HPDE6-E6E7 (cell line): ENCODE results near the gene TCERG1.
A peak's percentile ranks its signal among the peaks of the same experiment; 100 is the strongest.

Experiments used
- DNase-seq: peaks from one replicate; pipeline ENCODE4 v3.0.0; 2011; ENCODE audit warnings: missing footprints; ENCODE audit errors: extremely low spot score

Gene TCERG1

DNA sequence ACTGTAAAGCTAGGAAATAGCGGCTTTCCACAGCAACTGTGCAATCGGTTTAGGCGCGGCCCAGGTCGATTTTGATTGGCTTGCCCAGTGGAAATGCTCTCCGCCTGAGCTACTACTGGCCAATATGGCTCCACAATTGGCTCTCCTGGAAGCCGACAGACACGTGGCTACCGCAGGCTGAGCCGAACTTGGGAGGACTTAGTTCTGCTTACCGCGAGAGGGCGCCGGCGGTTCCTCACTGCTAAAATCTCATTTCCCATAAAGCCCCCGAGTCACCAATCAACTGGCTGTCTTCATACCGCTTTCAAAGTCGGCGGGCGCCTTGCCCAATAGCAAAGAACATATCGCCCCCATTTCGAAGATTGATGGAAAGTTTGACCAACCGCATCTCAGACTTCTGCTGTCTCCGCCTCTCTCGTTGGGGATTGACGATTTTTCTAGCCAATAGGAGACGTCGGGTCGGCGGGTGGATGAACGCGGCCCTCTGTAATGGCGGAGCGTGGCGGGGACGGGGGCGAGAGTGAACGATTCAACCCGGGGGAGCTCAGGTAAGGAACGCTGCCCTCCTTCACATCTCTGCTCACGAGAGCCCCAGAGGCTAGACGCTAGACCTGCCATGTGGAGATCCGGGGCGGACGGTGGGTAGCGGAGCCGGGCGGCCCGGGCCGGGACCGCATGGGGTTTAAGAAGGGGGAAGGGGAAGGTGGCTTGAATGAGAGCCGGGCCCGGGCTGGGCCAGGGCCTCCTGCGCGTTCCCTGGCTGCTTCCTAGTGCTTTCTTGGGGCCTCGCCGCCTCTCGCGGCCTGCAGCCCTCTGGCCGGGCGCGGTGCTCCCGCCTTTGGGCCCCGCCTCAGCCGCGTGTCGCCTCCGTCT, at the start of gene TCERG1:
Gene TCERG1 (plus strand): TSS at position 473 of the 873 bp plus-strand sequence. CDS start 17 bp downstream, at position 490.
- DNase-seq: peak; percentile 93

DNA sequence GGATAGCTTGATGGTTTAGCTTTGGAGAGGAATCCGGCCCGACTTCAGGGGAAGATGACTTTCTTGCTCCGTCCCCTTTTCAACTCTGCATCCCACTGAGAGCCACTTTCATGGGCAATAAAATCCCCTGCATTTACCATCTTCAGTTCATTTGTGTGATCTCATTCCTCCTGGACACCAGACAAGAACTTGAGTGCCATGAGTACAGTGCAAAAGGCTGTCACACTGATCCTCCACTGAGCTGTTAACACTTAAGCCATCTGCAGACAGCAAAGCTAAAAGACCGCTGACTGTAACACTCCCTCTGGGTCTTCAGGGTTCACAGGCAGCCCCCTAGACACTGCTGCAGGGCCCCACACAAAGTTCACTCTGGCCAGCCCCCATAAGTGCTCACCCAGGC, 48.3 kb upstream of the TCERG1 start:
- DNase-seq: no peak

DNA sequence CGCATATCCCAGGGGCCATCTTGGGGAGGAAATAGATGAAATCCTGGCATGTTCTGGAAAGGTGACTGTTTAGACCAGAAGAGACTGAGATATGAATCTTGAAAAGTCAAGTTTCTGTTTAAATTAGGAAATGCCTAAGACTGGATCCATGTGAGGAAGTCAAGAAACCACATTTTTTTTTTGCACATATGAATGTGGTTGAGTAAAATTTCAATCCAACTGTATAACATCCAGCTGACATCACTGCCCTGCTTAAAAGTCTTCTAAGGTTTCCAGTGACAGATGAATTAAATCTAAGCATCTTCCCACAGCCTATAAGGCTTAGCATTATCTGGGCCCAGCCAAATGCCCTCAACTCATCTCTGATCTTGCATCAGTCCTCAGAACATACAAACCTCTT, 47.7 kb upstream of the TCERG1 start:
- DNase-seq: no peak

DNA sequence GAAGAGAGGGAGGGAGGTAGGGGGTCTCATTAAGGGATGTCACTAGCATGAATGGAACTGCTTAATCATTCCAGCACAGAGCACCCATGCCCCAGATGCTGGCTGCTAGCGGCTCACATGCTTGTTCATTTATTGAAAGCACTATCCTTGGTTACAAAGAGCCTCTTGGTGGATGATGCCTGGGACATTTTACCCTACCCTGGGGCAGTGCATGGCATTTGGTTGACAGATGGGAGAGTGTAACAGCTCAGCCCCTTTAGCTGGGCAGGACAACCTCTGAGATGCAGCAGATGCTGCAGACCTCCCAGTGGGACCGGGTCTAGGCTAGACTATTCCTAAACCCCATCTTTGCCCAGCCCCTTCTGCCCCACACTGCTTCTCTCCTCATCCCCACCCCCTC, 46.9 kb upstream of the TCERG1 start:
- DNase-seq: no peak

DNA sequence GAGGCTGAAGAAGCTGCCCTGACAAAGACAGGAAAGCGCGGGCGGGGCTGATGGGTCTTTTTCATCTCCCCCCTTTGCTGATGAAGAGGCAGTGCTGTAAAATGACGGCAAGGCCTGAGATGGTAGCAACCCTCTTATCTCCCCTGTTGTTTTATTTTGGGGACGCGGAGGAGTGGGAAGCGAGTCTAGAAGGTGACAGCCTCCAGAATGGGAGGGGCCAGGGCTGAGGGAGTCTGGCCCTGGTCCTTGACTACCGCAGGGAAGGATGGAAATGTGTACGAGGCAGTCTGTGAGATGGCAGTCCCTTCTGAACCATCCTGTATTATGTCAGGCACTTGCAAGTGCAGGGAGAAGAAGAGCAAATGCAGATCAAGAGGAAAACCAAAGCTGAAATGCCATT, 46.1 kb upstream of the TCERG1 start:
- no peak for DNase-seq

DNA sequence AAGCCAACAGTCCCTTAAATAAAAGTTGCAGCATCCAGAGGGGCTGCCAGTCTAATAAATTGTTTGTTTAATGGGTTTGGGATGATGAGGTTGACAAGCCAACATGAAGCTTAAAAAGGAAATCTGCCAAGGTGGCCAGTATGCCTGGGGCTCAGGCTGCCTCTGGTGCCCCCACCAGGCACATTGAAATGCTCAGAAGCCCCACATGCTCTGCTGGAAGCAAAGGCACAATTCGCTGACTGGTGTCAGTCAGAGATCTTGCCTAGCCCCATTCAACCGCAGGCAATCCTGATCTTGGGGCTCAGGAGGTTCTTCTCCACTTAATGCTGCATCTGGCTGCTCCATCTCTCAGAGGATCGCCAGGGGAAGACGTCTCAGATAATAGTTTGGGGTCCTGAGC, 44.2 kb upstream of the TCERG1 start:
- DNase-seq: no peak

DNA sequence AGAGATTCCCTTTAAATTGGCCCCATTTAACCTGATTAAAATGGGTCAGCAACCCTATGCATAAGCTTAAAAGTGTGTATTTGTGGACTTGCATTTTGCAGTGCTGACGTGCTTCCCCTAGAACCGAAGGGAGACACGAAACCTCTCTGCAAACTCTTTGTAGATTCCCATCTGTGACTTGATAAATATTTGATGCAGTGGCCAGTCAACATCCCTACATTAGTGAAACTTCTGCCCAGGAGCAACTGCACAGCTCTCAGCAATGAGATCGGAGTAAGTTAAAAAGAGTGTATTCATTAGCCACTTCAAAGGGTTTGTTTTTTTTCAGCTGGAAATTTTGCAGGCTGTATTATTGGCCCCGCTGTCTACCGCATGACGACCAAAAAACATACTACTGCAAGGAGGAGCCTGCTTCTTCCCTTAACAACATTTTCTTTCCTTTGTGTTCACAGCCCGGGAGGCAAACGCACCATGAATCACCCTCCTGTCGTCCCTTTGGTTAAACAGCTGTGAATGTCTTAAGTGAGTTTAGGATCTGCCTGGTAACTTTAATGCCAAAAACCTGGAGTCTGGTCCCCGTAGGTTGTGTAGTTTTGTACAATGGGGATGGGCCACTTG, 38.0 kb upstream of the TCERG1 start:
- peak; percentile 42 for DNase-seq

DNA sequence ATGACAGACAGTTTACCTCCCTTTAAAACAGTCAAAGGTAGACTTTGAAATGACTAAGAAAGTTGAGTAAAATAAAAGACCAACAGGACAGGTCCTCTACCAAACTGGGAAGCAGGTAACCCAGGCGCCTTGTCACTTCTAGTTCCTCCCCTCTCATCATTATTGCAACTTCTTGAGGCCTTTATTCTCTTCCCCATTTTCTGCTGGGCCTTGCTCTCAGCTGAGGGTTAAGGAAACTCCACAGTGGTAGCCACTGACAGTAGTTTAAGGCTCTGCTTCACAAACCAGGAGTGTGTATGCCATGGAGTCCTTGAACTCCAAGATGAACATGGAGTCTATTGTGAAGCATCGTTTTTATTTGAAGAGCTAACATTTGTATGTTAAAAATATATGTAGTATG, 36.9 kb upstream of the TCERG1 start:
- no peak for DNase-seq

DNA sequence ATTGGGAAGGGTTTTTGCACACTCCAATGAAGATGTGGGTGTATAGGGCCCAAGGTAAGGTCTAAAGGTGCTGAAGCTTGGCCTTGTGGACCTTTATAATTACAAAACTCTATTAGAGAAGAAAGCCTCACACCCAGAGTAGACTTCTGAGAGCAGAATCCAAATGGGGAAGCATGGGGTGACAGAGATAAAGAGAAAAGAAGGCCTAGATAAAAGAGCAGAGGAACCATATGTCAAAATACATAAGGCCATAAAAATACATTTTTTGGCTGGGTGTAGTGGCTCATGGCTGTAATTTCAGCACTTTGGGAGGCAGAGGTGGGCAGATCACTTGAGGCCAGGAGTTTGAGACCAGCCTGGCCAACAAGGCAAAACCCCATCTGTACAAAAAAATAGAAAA, 27.4 kb upstream of the TCERG1 start:
- no peak for DNase-seq

DNA sequence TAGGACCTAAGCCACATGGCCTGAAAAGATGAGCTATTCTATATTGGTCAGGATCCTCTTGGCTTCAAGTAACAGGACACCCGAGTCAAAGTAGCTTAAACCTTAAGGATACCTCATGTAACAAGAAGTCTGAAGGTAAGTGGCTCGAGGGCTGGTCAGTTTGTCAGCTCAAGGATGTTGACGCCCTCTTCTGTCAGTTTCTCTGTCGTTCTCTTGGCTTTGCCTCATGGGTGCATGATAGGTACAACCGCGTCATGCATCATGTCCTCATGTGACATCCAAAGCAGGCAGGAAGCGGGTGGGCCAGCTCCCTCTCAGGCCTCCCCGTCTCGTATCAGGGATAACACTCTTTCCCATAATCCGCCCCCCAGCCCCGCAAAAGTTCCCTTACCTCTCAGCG, 22.1 kb upstream of the TCERG1 start:
- no peak for DNase-seq

DNA sequence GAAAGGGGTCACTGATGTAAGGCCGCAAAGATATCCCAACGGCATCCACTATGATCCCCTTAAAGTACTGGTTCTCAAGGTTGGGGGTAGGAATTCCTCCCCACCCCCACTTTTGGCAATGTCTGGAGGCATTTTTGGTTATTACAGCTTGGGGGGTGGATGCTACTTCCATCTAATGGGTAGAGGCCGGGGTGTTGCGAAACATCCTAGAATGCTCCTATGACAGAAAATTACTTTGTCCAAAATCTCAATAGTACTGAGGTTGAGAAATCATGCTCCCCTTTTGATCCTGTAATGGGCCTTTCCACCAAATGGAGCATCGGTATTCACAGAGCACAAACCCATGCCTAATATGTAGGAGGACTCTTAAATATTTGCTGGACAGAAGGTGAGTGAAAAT, 20.8 kb upstream of the TCERG1 start:
- no peak for DNase-seq

DNA sequence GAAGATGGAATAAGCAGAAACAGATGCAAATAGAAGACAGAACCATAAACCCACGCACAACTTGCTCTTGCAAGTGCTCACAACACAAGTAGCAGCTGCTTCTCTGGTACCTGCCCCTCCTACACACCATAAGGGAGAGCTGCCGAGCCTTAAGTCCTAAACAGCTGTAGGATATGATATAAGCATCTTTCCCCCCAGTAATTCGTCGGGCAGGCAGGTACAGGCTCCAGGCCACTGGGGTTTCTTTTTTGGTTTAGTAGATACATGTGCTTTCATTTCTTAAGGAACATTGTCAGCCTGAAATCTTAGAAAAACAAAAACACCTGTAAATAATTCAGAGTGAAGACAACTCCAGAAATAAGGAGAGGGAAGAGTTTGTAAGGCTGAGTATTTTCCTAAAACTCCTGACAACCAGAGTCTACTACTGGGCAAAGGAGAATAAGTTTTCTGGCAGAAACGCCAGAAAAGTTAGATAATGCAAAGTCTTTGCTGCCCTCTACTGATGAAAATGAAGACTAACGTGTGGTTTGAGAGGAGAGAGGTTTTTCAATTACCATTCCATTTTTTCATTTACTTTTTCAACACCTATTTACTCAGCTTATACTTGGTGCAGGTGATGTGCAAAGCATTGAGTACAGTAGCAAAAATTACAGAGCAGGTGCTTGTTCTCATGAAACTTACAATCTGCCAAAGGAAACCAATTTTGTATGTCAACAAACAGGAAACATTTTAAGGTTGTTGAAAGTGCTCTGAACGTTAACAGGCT, 20.1 kb upstream of the TCERG1 start:
- DNase-seq: no peak

DNA sequence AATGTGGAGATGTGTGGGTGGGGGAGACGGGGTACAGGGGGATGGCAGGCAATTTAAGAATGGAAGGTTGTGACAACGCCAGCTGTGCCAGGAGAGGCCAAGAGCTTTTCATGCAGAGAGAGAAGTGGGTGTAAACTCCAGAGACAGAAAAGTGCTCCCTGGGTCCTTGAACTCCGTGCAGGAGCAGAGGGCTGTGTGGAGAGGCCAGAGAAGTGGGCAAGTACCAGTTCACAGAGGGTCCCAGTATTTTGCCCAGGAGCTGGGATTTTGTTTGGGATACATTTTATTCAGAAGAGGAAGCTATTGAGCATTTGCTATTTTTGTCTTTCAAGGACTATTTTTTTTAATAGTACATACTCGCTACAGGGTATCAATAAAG, 19.5 kb upstream of the TCERG1 start:
- no peak for DNase-seq

DNA sequence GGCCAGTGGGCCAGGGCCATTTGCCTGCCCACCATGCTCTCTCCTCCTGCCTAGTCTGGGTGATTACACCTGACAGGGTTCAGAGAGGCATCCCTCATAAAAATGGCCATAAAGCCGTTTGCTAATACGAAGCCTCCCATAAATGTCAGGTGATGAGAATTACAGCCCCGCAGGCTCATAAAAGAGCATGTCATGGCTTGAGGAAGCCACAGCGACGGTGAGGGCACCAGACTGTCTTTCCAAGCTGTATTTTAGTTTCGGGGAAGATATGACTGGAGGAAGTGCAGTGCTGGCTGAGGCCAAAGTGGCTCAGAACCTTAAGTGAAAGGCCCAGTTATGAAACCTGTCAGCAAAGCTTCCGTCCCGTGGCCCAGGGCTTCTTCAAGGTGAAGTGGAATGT, 18.5 kb upstream of the TCERG1 start:
- no peak for DNase-seq

DNA sequence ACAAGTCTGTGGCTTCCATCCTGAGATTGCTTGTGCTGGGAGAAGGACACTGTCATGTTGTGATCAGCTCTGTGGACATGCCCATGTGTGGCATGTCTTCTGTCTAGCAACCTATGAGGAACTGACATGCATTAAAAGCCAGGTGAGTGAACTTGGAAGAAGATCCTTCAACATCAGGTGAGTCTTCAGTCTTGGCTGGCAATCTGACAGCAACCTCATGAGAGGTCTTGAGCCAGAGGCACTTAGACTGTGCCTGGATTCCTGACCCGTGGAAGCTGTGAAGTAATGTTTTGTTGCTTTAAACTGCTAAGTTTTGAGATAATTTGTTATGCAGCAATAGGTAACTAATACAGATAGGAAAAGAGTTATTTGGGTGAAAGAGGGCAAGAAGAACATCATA, 6.8 kb upstream of the TCERG1 start:
- no peak for DNase-seq

DNA sequence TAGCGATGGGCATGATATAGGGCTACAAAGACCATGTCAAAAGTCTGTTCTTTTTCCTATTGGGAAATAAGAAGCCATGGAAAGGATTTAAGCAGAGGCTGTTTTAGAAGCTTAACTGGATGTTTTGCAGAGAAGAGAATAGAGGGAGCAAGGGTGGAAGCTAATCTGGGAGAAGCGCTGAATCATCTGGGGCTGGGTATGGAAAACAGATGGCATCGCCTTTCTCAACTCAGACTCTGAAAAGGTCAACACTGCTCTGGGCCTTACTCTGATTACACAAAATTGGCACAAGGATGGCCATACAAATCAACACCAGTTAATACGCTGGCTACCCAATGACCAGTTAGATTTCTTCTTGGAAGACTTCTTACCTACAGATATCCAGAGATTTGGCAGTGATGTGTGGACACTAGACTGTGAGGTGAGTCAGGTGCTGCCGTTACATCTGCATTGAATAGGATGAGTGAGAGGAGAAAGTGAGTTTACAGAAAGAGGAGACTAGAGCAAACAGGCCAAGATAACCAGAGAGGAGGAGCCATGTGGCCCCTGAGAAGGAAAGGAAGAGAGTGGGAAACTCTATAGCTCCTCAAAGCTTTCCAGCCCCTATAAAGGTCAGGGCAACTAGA, 6.2 kb upstream of the TCERG1 start:
- DNase-seq: no peak

DNA sequence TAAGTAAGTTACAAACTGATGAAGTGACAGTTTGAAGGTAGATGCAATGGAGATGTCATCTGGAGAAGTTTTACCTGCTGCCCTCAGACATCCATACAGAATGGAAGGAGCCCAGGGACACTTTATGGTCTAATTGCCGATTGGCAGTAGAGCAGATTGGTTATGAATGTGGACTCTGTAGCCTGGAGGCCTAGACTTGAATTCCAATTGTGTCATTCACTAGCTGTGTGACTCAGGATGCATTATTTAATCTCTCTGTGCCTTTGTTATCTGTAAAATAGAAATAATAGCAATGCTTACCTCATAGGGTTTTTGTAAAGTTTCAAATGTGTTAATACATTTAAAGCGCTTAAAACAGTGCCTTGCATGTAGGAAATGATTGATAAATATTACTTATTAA, 5.2 kb upstream of the TCERG1 start:
- no peak for DNase-seq

DNA sequence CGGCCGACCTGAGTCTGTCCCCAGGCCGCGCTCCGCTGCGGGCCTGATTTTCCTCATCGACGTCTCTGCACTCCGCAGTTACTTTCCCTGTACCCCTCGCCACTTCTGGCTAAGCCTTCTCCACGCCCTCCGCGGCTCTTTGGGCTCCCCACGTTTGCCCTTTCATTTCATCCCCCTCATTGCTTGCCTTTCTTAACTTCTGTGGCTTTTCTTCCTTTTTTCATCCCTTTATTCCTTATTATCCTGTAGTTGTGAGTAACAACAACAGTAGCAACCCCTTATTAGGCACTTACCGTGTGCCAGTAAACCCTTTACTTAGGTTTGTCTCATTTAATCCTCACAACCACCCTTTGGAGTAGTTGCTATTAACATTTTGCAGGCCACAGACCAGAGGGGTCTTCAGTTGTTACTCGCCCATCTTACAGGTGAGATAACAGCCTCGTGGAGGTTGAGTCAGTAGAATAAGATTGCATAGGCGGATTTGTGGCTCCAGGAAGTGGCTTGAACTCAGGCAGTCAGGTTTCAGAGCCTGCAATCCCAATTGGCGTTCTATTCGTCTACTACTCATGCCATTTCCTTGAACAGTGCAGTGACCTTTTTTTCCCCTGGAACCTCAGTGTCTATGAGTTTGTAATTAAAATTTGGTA, 724 bp downstream of the TCERG1 start:
- DNase-seq: no peak

DNA sequence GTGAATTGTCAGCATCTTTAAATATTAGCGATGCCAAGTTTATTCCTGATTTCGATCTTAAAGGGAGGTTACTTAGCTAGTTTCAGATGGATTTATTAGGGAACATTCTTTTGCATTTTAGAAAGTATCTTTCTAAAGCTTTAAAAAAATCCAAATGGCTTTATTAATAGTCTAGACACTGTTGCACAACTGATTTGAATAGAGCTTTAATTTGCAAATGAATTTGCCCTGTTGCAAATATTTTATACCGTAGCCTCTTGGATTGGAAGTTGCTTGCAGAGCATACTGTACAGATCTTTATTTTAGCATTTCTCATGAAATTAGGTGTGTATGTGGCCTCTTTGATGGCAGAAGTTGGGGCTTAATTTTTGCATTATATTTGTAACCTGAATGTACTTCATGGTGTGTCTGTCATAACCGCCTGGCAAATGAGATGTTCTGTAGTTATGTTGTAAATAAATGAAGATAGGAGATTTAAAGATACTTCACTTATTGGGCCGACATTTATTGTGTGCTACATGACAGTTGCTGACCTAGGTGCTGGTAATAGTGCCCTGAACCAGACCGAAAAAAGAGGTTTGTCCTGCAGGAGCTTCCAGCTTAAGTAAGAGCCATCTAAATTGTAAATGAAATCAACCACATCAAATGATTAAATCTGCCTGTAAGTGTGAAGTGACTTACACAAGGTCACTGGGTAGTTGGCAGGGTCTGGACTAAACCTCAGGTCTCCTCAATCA, 1.8 kb downstream of the TCERG1 start:
- DNase-seq: no peak

DNA sequence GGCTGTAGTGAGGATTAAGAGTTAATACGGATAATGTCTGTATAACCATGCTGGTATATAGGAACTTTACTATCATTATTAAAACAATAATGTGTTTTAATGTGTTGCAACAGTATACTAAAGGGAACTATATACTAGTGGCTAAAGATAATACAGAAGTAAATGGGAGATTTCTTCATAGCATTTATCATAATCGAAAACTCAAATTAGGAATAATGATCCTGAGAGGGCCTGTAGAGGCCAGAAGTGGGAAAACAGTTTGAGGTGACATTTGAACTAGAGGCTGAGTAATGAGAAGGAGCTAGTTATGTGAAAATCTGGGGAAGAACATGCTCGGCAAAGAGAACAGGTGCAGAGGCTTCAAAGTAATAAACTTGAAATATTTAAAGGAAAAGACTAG, 2.9 kb downstream of the TCERG1 start:
- DNase-seq: no peak

DNA sequence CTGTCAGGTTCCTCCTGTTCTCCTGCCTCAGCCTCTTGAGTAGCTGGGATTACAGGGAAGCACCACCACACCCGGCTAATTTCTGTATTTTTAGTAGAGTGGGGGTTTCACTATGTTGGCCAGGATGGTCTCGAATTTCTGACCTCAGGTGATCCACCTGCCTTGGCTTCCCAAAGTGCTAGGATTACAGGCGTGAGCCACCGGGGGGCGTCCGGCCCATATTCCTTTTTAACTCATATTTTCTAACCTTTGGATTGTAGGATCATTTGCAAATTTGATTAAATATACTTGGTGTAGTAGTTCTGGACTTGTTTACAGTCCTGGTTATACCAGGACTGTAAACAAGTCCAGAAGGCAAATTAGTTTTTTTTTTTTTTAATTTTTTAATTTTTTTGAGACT, 4.3 kb downstream of the TCERG1 start:
- no peak for DNase-seq
